ENCODE measurements around the gene DLX1.
A peak's percentile ranks its signal among the peaks of the same experiment; 100 is the strongest.

Gene DLX1

GRCh38 chr2:172086241-172087206 lies 1.2 kb downstream of the DLX1 start:
- DNase-seq = no peak

DNA sequence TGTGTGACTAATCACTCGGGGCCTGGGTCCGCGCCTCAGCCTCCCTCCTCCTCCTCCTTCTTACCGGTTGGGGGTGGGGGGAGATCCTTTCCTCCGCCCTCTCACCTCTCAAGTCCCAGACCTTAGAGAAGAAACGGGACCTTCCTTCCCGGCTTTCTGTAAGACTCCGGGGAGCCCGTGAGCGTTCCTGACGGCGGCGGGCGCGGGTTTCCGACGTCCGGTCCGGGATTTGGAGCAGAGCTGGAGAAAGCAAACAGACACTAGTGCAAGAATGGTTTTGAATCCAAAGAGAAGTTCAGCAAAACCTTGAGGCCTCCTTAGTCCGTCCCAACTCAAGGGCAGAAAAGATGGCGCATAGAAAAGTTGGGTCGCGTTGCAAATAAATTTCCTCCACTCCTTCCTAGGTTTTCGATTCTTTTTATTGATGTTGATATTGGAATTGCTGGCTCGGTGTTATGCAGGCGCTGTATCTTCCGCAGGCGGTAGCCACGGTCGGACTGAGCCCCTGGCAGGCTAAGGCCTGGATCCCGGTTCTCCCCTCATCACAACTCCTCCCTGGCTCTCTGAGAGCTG lies 2.0 kb downstream of the DLX1 start:
- no peak for DNase-seq

GRCh38 chr2:172087780-172088244 lies 2.5 kb downstream of the DLX1 start:
- DNase-seq = no peak

DNA sequence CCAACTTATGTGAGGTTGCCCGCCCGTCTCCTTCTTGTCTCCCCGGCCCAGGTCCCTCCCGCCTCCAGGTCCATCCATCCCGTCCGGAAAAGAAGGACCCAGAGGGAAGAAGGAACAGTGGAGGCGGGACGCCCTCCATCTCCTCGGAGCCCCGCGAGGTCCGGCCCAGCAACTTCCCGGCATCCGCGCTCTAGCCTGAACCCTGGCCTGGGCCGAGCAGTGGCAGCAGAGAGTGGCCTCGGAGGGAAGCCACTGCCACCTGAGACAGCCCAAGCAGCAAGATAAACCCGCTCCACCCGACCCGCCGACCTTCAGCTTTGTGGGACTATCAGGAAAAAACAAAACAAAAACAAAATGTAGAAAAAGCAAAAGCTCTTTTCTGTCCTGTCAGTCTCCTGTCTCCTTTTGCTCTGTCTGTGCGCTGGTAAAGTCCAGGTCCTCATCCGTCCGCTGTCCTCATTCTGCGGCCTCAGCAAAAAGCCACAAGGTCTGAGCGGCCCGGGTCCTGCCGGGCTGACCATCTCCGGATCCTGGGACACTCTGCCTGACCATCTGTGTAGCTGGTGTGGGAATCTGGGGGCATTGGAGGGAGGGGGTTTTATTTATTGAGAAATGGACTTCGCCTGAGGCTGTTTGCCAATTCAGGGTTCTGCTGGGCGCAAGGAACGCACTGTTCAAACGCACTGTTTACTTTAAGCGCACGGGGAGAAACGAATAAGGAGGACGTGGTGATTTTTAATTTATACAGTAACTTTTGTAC lies 3.1 kb downstream of the DLX1 start:
- no peak for DNase-seq

DNA sequence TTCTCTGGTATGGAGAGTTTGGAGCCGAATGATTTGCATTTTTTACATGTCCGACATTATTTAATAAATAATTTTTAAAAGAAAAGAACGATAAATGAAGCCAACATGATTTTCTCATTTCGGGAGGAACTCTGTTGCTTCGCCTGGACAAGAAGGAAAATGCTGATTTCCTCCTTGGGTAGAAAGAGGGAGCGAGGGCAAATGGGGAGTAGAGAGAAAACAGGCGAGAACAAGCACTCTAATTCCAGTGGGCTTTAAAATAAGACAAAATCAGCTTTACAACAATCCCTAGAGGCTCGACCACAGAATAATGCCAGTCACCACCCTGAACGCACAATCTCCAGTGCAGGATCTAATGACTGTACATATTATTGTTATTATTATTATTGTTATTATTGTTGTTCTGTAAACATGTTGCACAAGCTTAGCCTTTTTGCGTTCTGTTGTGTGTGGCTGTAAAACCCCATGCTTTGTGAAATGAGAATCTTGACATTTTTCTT lies 3.7 kb downstream of the DLX1 start:
- no peak for DNase-seq

- no peak for DNase-seq
These were observed 4.3 kb downstream of the DLX1 start for GRCh38 chr2:172089633-172090032.

- DNase-seq = no peak
These were observed 5.0 kb downstream of the DLX1 start for GRCh38 chr2:172090044-172090961.

GRCh38 chr2:172091000-172091641 lies 5.8 kb downstream of the DLX1 start:
- no peak for DNase-seq

GRCh38 chr2:172091761-172092566 lies 6.7 kb downstream of the DLX1 start:
- DNase-seq = no peak

- DNase-seq = no peak
These were observed 7.6 kb downstream of the DLX1 start for GRCh38 chr2:172092716-172093415.

DNA sequence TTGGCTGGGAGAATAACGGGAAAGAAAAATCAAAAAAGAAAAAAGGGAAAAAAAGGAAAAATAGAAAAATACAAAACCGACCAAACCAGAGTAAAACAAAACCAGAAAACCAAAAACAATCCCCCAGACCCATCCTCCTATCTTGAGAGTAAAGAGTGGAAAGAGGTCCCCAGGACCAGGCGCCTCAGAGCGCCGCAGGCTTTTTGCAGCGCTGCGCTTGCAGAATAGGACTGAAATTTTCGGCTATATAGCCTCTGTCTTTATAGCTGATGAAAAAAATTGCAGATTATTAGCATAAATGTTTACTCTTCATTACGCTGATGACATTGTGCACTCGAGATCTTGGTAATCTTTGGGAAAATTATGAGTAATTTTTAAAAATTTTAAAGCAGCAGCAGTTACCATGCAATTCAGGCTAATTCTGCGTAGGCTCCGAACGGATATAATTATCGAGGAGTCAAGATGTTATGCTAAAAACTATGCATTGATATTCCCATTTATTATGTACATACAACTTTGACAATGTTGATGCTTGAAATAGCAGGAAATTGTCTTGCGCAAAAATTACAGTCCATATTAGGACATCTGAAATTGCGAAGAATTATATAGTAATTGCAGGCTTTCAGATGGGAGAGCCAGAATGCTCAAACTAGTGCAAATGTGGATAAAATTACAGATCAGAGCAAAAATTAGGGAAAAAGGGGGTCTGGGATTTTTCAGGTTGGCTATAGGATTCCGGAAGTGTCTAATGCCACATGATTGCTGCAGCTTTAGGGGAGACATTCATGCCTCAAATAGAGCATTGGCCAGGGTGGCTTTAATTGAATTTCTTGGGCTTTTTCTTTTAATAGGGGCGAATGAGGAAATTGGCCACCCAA lies 8.3 kb downstream of the DLX1 start:
- DNase-seq = no peak

DNA sequence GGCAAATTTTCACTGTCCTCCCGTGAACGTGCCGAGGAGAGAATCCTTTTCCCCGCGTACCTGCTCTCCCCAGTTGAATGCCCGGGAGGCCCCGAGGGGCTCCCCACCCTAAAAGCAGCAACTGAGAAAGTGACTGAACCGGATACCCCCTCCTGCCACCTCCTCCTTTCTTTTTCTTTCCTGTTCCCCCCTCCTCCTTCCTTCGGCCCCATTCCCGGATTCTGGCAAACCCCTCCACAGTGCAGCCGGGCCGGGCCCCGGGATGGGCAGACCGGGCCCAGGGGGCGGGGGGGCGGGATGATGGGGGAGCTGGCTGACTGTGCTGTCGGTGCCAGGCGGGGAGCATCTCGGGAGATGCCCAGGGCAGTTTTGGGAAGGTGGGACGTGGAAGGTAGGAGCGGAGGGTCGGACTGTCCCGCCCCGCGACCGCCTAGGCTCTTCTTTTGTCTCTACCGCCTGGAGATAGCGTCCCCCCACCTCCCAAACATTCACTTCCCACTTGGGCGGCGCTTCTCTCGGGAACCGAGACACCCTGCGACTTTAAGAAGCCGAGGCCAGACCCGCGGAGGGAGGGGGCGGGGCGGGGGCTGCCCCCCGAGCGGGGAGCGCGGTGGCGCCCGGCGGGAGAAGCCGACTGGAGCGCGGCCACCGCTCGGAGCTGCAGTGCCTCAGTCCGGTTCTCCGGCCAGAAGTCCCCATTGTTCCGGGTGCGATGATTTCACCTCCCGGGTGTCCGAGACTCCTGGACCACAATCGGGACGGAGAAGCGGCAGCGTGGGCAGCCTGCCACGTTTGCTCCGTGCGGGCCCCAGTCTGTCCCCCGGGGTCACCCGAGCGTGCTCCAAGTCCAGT lies 9.2 kb downstream of the DLX1 start:
- peak in 1 of 56 donors; percentile 19 for DNase-seq

- peak in 3 of 56 donors; percentile 24 to 39 (median 24) for DNase-seq
These were observed 10.0 kb downstream of the DLX1 start for GRCh38 chr2:172095146-172095904.

DNA sequence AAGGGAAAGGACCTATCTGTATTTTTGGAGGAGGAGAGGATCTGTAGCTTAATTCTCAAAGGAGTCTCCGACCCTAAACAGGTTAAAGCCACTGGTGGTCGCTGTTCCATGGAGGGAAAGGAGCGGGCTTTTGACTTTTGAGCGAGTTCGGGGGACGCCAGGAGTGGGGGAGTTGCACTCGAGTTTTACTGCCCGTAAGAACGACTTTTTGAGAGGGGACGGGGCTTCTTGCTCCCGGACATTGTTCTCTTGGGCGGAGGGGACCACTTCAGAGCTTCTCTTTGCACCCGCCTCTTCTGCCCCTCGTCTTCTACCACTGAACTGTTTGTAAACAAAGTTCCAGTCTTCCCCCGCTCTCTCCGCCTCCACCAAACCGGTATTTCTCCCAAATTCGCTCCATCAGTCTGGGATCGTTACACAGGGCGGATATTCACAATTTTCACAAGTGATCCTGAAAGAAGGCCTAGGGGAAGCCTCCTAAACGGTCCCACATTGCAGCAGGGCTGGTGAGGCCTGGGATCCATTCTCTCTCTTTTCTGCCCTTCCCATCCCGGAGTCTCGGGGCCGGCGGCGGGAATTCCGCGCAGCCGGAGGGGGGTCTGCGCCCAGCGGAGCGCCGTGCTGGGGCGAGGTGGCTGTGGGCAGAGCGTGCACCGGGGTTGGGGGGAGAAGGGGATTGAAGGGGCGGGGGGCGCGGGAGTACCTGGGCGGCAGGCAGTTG lies 10.8 kb downstream of the DLX1 start:
- no peak for DNase-seq
